ENCODE data around the gene ME1.

- TF ChIP-seq POLR2AphosphoS5 (IDR thresholded peaks at IDR 0.05; ENCODE audit: insufficient read depth, low read depth, low read length) (no peak), POLR2A (IDR thresholded peaks at IDR 0.05; ENCODE audit: low read depth, low read length) (no peak), EZH2 (IDR thresholded peaks at IDR 0.05; ENCODE audit: borderline replicate concordance, low read depth, low read length, severe bottlenecking) (no peak), CTCF (IDR thresholded peaks at IDR 0.05; ENCODE audit: extremely low read depth in 1 of 2, insufficient read depth in 1 of 2, low read depth in 1 of 2, low read length in 2 of 2) (no peak)
These were observed 48.5 kb upstream of the ME1 start for GRCh38 chr6:83479389-83479788.

Data from endothelial cell of umbilical vein (primary cell).